ENCODE data around the gene FBXO31.

The FBXO31 gene, protein sequence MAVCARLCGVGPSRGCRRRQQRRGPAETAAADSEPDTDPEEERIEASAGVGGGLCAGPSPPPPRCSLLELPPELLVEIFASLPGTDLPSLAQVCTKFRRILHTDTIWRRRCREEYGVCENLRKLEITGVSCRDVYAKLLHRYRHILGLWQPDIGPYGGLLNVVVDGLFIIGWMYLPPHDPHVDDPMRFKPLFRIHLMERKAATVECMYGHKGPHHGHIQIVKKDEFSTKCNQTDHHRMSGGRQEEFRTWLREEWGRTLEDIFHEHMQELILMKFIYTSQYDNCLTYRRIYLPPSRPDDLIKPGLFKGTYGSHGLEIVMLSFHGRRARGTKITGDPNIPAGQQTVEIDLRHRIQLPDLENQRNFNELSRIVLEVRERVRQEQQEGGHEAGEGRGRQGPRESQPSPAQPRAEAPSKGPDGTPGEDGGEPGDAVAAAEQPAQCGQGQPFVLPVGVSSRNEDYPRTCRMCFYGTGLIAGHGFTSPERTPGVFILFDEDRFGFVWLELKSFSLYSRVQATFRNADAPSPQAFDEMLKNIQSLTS

DNA sequence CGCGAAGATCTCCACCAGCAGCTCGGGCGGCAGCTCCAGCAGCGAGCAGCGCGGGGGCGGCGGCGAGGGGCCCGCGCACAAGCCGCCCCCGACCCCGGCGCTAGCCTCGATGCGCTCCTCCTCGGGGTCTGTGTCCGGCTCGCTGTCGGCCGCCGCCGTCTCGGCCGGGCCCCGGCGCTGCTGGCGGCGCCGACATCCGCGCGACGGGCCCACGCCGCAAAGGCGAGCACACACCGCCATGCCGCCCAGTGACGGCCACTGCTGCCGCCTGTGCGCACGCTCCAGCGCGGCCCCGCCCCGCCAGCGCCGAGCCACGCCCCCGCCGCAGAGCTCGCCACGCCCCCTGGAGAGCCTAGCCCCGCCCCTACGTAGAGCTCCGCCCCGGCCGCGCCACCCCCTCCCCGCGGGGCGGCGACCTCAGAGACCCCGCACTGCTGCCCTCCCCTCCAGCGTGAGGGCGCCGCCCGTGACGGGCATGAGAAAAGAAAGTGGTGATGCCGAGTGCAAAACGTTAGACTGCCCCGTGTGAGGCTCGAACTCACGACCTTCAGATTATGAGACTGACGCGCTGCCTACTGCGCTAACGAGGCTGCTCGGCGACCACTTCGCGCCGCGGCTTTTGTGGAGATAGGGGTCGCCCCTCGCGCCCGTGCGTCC, at the start of gene FBXO31:
Gene FBXO31 (minus strand): TSS at position 272 of the 657 bp plus-strand sequence. CDS start 32 bp downstream, at position 240.
- Histone ChIP-seq H3K4me2 (ENCODE audit: low read length) (peak within 1 kb of the TSS; percentile 84), H3K36me3 (ENCODE audit: control insufficient read depth, insufficient read depth, low read length) (no peaks in the 10 kb centered on the region), H3K9me3 (ENCODE audit: control insufficient read depth, low read length) (no peaks in the 10 kb centered on the region), H3K79me2 (peaks cover 24% of the 10 kb centered on the region), H3K4me1 (peaks cover 25% of the 10 kb centered on the region), H2AFZ (peak within 1 kb of the TSS; percentile 81), H3K27ac (peak within 1 kb of the TSS; percentile 84), H3K9ac (peak within 1 kb of the TSS; percentile 14), H3K27me3 (ENCODE audit: control insufficient read depth, insufficient read depth, low read length) (no peaks in the 10 kb centered on the region), H3K4me3 (ENCODE audit: low read depth, low read length) (peak within 1 kb of the TSS; percentile 67)
- TF ChIP-seq, protein P1, sequence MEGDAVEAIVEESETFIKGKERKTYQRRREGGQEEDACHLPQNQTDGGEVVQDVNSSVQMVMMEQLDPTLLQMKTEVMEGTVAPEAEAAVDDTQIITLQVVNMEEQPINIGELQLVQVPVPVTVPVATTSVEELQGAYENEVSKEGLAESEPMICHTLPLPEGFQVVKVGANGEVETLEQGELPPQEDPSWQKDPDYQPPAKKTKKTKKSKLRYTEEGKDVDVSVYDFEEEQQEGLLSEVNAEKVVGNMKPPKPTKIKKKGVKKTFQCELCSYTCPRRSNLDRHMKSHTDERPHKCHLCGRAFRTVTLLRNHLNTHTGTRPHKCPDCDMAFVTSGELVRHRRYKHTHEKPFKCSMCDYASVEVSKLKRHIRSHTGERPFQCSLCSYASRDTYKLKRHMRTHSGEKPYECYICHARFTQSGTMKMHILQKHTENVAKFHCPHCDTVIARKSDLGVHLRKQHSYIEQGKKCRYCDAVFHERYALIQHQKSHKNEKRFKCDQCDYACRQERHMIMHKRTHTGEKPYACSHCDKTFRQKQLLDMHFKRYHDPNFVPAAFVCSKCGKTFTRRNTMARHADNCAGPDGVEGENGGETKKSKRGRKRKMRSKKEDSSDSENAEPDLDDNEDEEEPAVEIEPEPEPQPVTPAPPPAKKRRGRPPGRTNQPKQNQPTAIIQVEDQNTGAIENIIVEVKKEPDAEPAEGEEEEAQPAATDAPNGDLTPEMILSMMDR (IDR thresholded peaks at IDR 0.05), result no peak

DNA sequence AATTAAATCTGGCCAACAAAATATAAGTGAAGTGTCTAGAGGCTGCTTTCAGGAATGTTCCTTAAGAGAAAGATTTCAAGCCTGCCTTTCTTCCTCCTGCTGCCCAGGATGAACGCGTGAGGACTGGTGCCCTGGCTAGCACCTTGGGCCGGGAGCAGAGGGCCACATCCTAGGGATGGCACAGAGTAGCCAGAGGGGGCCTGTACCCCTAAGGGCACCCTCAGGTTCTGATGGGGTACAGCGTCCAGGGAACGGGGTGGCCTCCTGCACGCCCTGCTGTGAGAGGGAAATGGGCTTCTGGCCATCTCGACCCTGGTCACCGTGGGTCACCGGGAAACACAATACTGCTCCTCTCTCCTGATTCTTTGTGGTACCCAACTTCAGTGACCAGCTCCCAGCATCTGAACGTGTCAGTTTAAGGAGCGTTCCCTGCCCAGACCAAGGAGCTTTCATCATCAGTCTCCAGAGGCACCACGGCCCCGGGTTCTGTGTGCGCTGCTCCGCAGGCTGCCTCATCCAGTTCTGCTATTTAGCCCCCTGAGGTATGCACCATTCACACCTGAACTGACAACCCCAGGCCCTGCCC, 48.8 kb upstream of the FBXO31 start:
- Histone ChIP-seq H3K9me3 (ENCODE audit: control insufficient read depth, low read length) (no peaks in the 10 kb centered on the region), H3K4me1 (no peaks in the 10 kb centered on the region), H2AFZ (no peak overlapping the region), H3K79me2 (peaks cover 44% of the 10 kb centered on the region), H3K36me3 (ENCODE audit: control insufficient read depth, insufficient read depth, low read length) (no peaks in the 10 kb centered on the region), H3K4me2 (ENCODE audit: low read length) (no peak overlapping the region), H3K27ac (no peak overlapping the region), H3K4me3 (ENCODE audit: low read depth, low read length) (no peak overlapping the region), H3K27me3 (ENCODE audit: control insufficient read depth, insufficient read depth, low read length) (no peaks in the 10 kb centered on the region), H3K9ac (no peak overlapping the region)
- TF ChIP-seq, protein P1 (IDR thresholded peaks at IDR 0.05), result no peak

DNA sequence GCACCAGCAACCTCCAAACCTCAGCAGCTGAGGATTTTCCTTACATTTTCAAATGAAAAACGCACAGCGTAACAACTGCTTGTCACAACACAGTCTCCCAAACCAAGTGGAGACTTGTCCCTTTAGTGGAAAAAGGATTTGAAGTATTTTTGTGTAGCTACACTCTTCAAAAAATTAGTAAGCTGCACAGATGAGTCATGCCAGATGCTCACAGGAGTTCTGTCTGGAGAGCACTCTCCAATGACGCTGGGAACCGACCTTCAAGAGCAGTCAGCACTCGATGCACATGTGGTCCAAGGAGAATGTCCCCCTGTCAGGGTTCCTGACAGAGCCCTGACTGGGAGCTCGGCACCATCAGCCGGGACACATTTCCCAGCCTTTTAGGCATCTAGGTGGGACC, 48.4 kb upstream of the FBXO31 start:
- Histone ChIP-seq H3K27ac (no peak overlapping the region), H3K9ac (no peak overlapping the region), H3K79me2 (peaks cover 46% of the 10 kb centered on the region), H3K36me3 (ENCODE audit: control insufficient read depth, insufficient read depth, low read length) (no peaks in the 10 kb centered on the region), H3K4me1 (no peaks in the 10 kb centered on the region), H3K4me3 (ENCODE audit: low read depth, low read length) (no peak overlapping the region), H2AFZ (no peak overlapping the region), H3K9me3 (ENCODE audit: control insufficient read depth, low read length) (no peaks in the 10 kb centered on the region), H3K4me2 (ENCODE audit: low read length) (no peak overlapping the region), H3K27me3 (ENCODE audit: control insufficient read depth, insufficient read depth, low read length) (no peaks in the 10 kb centered on the region)
- TF ChIP-seq, protein P1 (IDR thresholded peaks at IDR 0.05), result no peak

DNA sequence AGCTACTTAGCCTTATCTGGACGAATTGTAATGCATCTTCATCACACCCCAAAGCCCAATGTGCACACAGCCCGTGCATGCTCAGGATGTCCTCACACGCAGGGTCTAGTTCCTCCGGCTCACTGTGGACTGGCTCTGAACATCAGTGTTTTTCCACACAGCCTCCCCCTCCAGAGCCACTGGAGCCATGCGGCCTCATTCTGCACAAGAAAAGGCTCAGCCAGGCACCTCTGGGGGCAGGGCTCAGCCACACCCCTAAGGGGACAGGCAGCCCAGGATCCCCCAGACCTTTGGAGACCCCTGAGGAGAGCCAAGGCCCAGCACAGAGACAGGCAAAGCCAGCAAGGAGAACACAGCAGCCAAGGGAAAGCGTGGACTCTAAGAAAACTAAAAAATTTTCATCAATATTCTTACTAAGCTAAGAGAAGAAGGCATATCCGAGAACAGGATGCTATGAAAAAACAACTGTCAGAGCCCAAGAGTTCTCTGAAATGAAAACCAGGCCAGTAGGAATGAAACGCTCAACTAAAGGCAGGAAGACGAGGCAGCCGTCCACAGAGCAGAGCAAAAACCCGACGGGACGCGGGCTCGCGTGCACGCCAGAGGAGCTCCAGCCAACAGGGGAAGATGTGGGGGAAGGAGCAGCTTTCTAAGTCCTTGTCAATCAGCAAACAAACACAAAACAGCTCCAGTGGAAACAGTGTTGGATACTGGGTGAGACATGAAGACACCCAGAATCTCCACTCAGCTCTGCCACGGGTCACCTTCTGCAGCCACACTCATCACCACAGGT, 43.0 kb upstream of the FBXO31 start:
- TF ChIP-seq, protein P1 (IDR thresholded peaks at IDR 0.05), result no peak
- no peak overlapping the region for H3K9ac ChIP-seq
- H3K27ac ChIP-seq, result no peak overlapping the region
- H3K27me3 ChIP-seq (ENCODE audit: control insufficient read depth, insufficient read depth, low read length), result no peaks in the 10 kb centered on the region
- H2AFZ ChIP-seq, result no peak overlapping the region
- H3K4me1 ChIP-seq, result no peaks in the 10 kb centered on the region
- no peaks in the 10 kb centered on the region for H3K36me3 ChIP-seq (ENCODE audit: control insufficient read depth, insufficient read depth, low read length)
- H3K79me2 ChIP-seq, result peaks cover 37% of the 10 kb centered on the region
- no peak overlapping the region for H3K4me2 ChIP-seq (ENCODE audit: low read length)
- H3K9me3 ChIP-seq (ENCODE audit: control insufficient read depth, low read length), result no peaks in the 10 kb centered on the region
- H3K4me3 ChIP-seq (ENCODE audit: low read depth, low read length), result no peak overlapping the region
